HCT116 (cell line): Measurements from ENCODE around the gene SLC16A7. TPM values are rescaled to one million over a fixed set of nuclear protein-coding genes. Genes with fewer than 3 reads are reported as not detected.

ENCODE experiments used
- ATAC-seq: fragments of 200-7000 bp; cut with Tn5 transposase; 2 replicates; pipeline ENCODE4 v1.9.1; 2020; ENCODE audit warnings: mild to moderate bottlenecking, moderate library complexity
- BruUV-seq: library from RNA; stranded (reverse); fragments of 400-500 nt; replicated peaks from 2 replicates; lab custom pipeline; 2021; lab: Mats Ljungman, UMichigan
- CTCF ChIA-PET: fragments of 300-600 bp; sonication (Branson Sonifier 250); formaldehyde crosslinking; loops from one replicate; lab custom pipeline; 2021; ENCODE audit warnings: antibody characterized with exemption; lab: Charles Lee
- POLR2A ChIA-PET: fragments of 300-600, 350-600 bp; sonication (Branson Sonifier 250); formaldehyde crosslinking; loops from one replicate; lab custom pipeline; 2021; ENCODE audit warnings: antibody characterized with exemption; lab: Charles Lee
- RAD21 ChIA-PET, 2 experiments: fragments of 300-600 bp; sonication (Branson Sonifier 250); formaldehyde crosslinking; loops; one replicate each; lab custom pipeline; 2023; ENCODE audit warnings: low total read pairs in 2 of 2; ENCODE audit not compliant: uncharacterized antibody in 2 of 2, unreplicated experiment in 2 of 2, low non-redundant PET in 1 of 2; lab: Charles Lee
- DNase-seq: peaks from one replicate; pipeline ENCODE4 v3.0.0-alpha.2; 2010; ENCODE audit warnings: low read depth, low spot score
- H2AFZ ChIP-seq: fragments of 200-600 bp; shearing (Covaris generic), sonication (generic); 2 replicates; pipeline ENCODE4 v1.6.1; 2017; ENCODE audit warnings: low read depth, mixed run types, mixed read lengths, antibody characterized with exemption, low read length; ENCODE audit not compliant: poor library complexity, severe bottlenecking
- H3K27ac ChIP-seq: 2 replicates; pipeline ENCODE4 v1.5.1; 2012; ENCODE audit warnings: low read depth, low read length
- H3K27me3 ChIP-seq: fragments of 200-600 bp; sonication (generic); 2 replicates; pipeline ENCODE4 v1.6.1; 2016; ENCODE audit warnings: mixed run types, low read length, mixed read lengths; ENCODE audit not compliant: insufficient read depth
- H3K36me3 ChIP-seq, 2 experiments: fragments of 200-500 bp in 1 of 2; fragments of 200-600 bp in 1 of 2; sonication (Bioruptor generic) in 1 of 2; sonication (generic) in 1 of 2; 2 replicates each; pipeline versions ENCODE4 v1.5.1 to v1.6.1; 2014 to 2016; ENCODE audit warnings: low read length in 2 of 2, inconsistent platforms in 1 of 2, mixed read lengths in 1 of 2, mixed run types in 1 of 2; ENCODE audit not compliant: insufficient read depth in 2 of 2, control insufficient read depth in 1 of 2
- H3K4me1 ChIP-seq, 2 experiments: fragments of 200-600 bp in 1 of 2; sonication (generic) in 1 of 2; 2 replicates each; pipeline versions ENCODE4 v1.5.1 to v1.6.1; 2012 to 2017; ENCODE audit warnings: low read length in 2 of 2, inconsistent platforms in 1 of 2, mild to moderate bottlenecking in 1 of 2, mixed read lengths in 1 of 2, mixed run types in 1 of 2, moderate library complexity in 1 of 2; ENCODE audit not compliant: insufficient read depth in 2 of 2, control insufficient read depth in 1 of 2
- H3K4me2 ChIP-seq: fragments of 200-600 bp; sonication (generic); 2 replicates; pipeline ENCODE4 v1.6.1; 2017; ENCODE audit warnings: mixed run types, low read length, mixed read lengths
- H3K4me3 ChIP-seq, 2 experiments: fragments of 200-600 bp in 1 of 2; sonication (generic) in 1 of 2; replicated peaks in 1 of 2; 2 replicates each; pipeline ENCODE4 v1.5.1; 2011 to 2016; ENCODE audit warnings: low read length in 2 of 2, control low read depth in 1 of 2, low read depth in 1 of 2, mild to moderate bottlenecking in 1 of 2, mixed read lengths in 1 of 2, mixed run types in 1 of 2
- H3K79me2 ChIP-seq: fragments of 200-600 bp; sonication (generic); 2 replicates; pipeline ENCODE4 v1.6.1; 2017; ENCODE audit warnings: mild to moderate bottlenecking, mixed run types, low read length, moderate library complexity, mixed read lengths; ENCODE audit not compliant: insufficient read depth
- H3K9ac ChIP-seq: fragments of 200-600 bp; sonication (generic); 2 replicates; pipeline ENCODE4 v1.6.1; 2016; ENCODE audit warnings: low read length, mixed read lengths
- H3K9me2 ChIP-seq: fragments of 200-600 bp; sonication (generic), shearing (Covaris generic); 2 replicates; pipeline ENCODE4 v1.6.1; 2017; ENCODE audit warnings: mixed run types, mild to moderate bottlenecking, moderate library complexity; ENCODE audit not compliant: insufficient read depth
- H3K9me3 ChIP-seq, 2 experiments: fragments of 200-500 bp in 1 of 2; fragments of 200-600 bp in 1 of 2; sonication (Bioruptor generic) in 1 of 2; sonication (generic) in 1 of 2; 2 replicates each; pipeline ENCODE4 v1.6.1; 2014 to 2017; ENCODE audit warnings: low read length in 2 of 2, mixed read lengths in 2 of 2, inconsistent platforms in 1 of 2, low read depth in 1 of 2, mild to moderate bottlenecking in 1 of 2, mixed run types in 1 of 2, moderate library complexity in 1 of 2; ENCODE audit not compliant: control insufficient read depth in 1 of 2, insufficient read depth in 1 of 2
- H4K20me1 ChIP-seq: fragments of 200-600 bp; sonication (generic), shearing (Covaris generic); 2 replicates; pipeline ENCODE4 v1.6.1; 2017; ENCODE audit warnings: mixed run types, mild to moderate bottlenecking, moderate library complexity; ENCODE audit not compliant: insufficient read depth
- CEBPB ChIP-seq: IDR thresholded peaks from 2 replicates; pipeline ENCODE4 v1.6.1; 2012; ENCODE audit warnings: low read depth
- EGR1 ChIP-seq: IDR thresholded peaks from 2 replicates; pipeline ENCODE4 v1.6.1; 2012; ENCODE audit warnings: low read depth
- ELF1 ChIP-seq: IDR thresholded peaks from 2 replicates; pipeline ENCODE4 v1.6.1; 2012; ENCODE audit warnings: low read depth, borderline replicate concordance
- EZH2 ChIP-seq: fragments of 200-600 bp; sonication (generic); IDR thresholded peaks from 2 replicates; pipeline ENCODE4 v1.6.1; 2017; ENCODE audit warnings: antibody characterized with exemption, mixed run types
- EZH2phosphoT487 ChIP-seq: fragments of 200-600 bp; IDR thresholded peaks from 2 replicates; pipeline ENCODE4 v1.6.1; 2018; ENCODE audit warnings: antibody characterized with exemption, borderline replicate concordance
- FOSL1 ChIP-seq: IDR thresholded peaks from 2 replicates; pipeline ENCODE4 v1.6.1; 2012; ENCODE audit warnings: low read depth
- JUND ChIP-seq: IDR thresholded peaks from 2 replicates; pipeline ENCODE4 v1.6.1; 2012
- POLR2A ChIP-seq: IDR thresholded peaks from 2 replicates; pipeline ENCODE4 v1.7.0; 2011; ENCODE audit warnings: borderline replicate concordance; ENCODE audit not compliant: insufficient read depth, insufficient read length; ENCODE audit errors: extremely low read depth
- POLR2AphosphoS5 ChIP-seq: IDR thresholded peaks from 2 replicates; pipeline ENCODE4 v1.6.1; 2011; ENCODE audit warnings: mild to moderate bottlenecking, low read depth, low read length, moderate library complexity
- RAD21 ChIP-seq: IDR thresholded peaks from 2 replicates; pipeline ENCODE4 v1.6.1; 2012; ENCODE audit warnings: low read depth, mild to moderate bottlenecking
- SRF ChIP-seq: IDR thresholded peaks from 2 replicates; pipeline ENCODE4 v1.6.1; 2012; ENCODE audit warnings: low read depth
- YY1 ChIP-seq: IDR thresholded peaks from 2 replicates; pipeline ENCODE4 v1.6.1; 2011; ENCODE audit warnings: low read length, low read depth, moderate library complexity, mild to moderate bottlenecking; ENCODE audit not compliant: insufficient replicate concordance; ENCODE audit errors: extremely low read depth
- ZFX ChIP-seq: fragments of 450-650 bp; IDR thresholded peaks from 2 replicates; pipeline ENCODE4 v1.6.1; 2017
- ZNF274 ChIP-seq: fragments of 200-500 bp; sonication (Bioruptor generic); IDR thresholded peaks from 2 replicates; pipeline ENCODE4 v1.6.1; 2014; ENCODE audit warnings: mild to moderate bottlenecking, low read depth, low read length, inconsistent platforms
- intact Hi-C: fragments of 100-400 bp; cut with micrococcal nuclease; formaldehyde crosslinking; loops from 2 replicates; pipeline ENCODE4 v1.10.0; 2022
- total RNA-seq: library from RNA; stranded (reverse); gene quantifications from one replicate; pipeline ENCODE4 v1.2.1, GENCODE V29; 2021; ENCODE audit not compliant: unreplicated experiment
- TF ChIP-seq, protein P1 (sequence below), 3 experiments: fragments of 200-600 bp in 1 of 3; sonication (generic) in 1 of 3; IDR thresholded peaks in 2 of 3; conservative IDR thresholded peaks in 1 of 3; 2 replicates each; pipeline ENCODE4 v1.5.1; 2012 to 2017; ENCODE audit warnings: low read depth in 2 of 3, low read length in 2 of 3, antibody characterized with exemption in 1 of 3, borderline replicate concordance in 1 of 3, control low read depth in 1 of 3, mild to moderate bottlenecking in 1 of 3, mixed read lengths in 1 of 3, mixed run types in 1 of 3, moderate library complexity in 1 of 3; ENCODE audit not compliant: insufficient read depth in 1 of 3
- TF ChIP-seq, protein P2 (sequence below): IDR thresholded peaks from 2 replicates; pipeline ENCODE4 v1.6.1; 2012
- TF ChIP-seq, protein P3 (sequence below): IDR thresholded peaks from 2 replicates; pipeline ENCODE4 v1.6.1; 2012
- TF ChIP-seq, protein P4 (sequence below): IDR thresholded peaks from 2 replicates; pipeline ENCODE4 v1.6.1; 2011; ENCODE audit warnings: mild to moderate bottlenecking, low read length, moderate library complexity; ENCODE audit not compliant: insufficient replicate concordance; ENCODE audit errors: extremely low read depth

SLC16A7 gene
- total RNA-seq, 1 experiment from 2014 or later = 10.0 TPM

DNA sequence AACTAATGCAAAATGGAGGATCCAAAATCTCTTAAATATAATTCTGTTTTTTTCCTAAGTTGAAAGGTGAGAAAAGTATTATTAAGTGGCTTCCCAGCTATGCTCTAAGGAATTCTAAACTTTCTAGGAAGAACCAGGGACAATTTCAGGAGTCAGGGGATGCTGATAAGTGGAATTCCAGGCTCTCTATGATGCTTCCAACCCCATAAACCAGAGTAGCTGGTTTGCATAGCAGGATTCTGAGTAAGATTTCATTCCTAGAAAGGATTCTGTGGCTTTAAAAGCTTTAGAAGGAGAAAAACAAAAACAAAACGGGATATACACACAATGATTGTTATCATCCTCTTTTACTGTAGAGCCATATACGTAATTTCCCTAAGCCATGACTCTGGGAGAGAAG lies 93.9 kb downstream of the SLC16A7 start:
- H3K4me2 ChIP-seq = no peak overlapping the region
- intact Hi-C loops = no loop called here
- CTCF ChIA-PET = no interaction called here
- no peak overlapping the region for H3K27ac ChIP-seq
- H3K27me3 ChIP-seq = no peaks in the 10 kb centered on the region
- no peak overlapping the region for H2AFZ ChIP-seq
- no peak for TF ChIP-seq FOSL1
- no peak for TF ChIP-seq SRF
- TF ChIP-seq, protein P1, sequence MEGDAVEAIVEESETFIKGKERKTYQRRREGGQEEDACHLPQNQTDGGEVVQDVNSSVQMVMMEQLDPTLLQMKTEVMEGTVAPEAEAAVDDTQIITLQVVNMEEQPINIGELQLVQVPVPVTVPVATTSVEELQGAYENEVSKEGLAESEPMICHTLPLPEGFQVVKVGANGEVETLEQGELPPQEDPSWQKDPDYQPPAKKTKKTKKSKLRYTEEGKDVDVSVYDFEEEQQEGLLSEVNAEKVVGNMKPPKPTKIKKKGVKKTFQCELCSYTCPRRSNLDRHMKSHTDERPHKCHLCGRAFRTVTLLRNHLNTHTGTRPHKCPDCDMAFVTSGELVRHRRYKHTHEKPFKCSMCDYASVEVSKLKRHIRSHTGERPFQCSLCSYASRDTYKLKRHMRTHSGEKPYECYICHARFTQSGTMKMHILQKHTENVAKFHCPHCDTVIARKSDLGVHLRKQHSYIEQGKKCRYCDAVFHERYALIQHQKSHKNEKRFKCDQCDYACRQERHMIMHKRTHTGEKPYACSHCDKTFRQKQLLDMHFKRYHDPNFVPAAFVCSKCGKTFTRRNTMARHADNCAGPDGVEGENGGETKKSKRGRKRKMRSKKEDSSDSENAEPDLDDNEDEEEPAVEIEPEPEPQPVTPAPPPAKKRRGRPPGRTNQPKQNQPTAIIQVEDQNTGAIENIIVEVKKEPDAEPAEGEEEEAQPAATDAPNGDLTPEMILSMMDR (IDR thresholded peaks at IDR 0.05 in 2 of 3, conservative IDR thresholded peaks at IDR 0.05 in 1 of 3; ENCODE audit: borderline replicate concordance in 1 of 3, insufficient read depth in 1 of 3, low read depth in 2 of 3, low read length in 2 of 3) = no peak
- TF ChIP-seq JUND = no peak
- no peak for TF ChIP-seq YY1
- TF ChIP-seq, protein P2, sequence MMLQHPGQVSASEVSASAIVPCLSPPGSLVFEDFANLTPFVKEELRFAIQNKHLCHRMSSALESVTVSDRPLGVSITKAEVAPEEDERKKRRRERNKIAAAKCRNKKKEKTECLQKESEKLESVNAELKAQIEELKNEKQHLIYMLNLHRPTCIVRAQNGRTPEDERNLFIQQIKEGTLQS = no peak
- TF ChIP-seq, protein P3, sequence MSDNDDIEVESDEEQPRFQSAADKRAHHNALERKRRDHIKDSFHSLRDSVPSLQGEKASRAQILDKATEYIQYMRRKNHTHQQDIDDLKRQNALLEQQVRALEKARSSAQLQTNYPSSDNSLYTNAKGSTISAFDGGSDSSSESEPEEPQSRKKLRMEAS = no peak
- no peak for TF ChIP-seq CEBPB
- no peak for TF ChIP-seq ZFX
- TF ChIP-seq POLR2A = no peak
- no peak for TF ChIP-seq EZH2
- TF ChIP-seq, protein P4, sequence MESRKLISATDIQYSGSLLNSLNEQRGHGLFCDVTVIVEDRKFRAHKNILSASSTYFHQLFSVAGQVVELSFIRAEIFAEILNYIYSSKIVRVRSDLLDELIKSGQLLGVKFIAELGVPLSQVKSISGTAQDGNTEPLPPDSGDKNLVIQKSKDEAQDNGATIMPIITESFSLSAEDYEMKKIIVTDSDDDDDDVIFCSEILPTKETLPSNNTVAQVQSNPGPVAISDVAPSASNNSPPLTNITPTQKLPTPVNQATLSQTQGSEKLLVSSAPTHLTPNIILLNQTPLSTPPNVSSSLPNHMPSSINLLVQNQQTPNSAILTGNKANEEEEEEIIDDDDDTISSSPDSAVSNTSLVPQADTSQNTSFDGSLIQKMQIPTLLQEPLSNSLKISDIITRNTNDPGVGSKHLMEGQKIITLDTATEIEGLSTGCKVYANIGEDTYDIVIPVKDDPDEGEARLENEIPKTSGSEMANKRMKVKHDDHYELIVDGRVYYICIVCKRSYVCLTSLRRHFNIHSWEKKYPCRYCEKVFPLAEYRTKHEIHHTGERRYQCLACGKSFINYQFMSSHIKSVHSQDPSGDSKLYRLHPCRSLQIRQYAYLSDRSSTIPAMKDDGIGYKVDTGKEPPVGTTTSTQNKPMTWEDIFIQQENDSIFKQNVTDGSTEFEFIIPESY = no peak
- TF ChIP-seq RAD21 = no peak
- TF ChIP-seq ZNF274 = no peak
- no peak for TF ChIP-seq POLR2AphosphoS5
- TF ChIP-seq EZH2phosphoT487 = no peak
- no peak for TF ChIP-seq ELF1
- TF ChIP-seq EGR1 = no peak
- TF ChIP-seq, all 23 proteins: peak for 0
- ChIA-PET POLR2A (no interaction called here), RAD21 (no interaction called here)
- Histone ChIP-seq H3K4me3 (no peak overlapping the region), H3K9ac (no peak overlapping the region), H3K4me1 (no peaks in the 10 kb centered on the region), H3K9me3 (no peaks in the 10 kb centered on the region), H3K36me3 (no peaks in the 10 kb centered on the region), H3K79me2 (no peaks in the 10 kb centered on the region), H3K9me2 (no peaks in the 10 kb centered on the region), H4K20me1 (no peaks in the 10 kb centered on the region)
- BruUV-seq = no TSS peak
- no peak for ATAC-seq
- no peak for DNase-seq
